Activated CD8-positive, alpha-beta memory T cell treated with anti-CD3 and anti-CD28 coated beads, Interleukin-2, amount 50 U/mL, for 4 hours (primary cell): ENCODE results near the gene PRR29.
"Not testable (repeated sequence)": the region's sequence is repeated elsewhere in the genome, so short reads cannot be mapped to it uniquely, and the experiment has no call there.

ENCODE experiments used
- DNase-seq: peaks from one replicate; pipeline ENCODE4 v3.0.0-alpha.2; 2020

Gene PRR29

GRCh38 chr17:63998721-63999679 is 849 bp downstream of the PRR29 start:
- DNase-seq, result no peak

- DNase-seq, result no peak
Observed at GRCh38 chr17:63999680-64000531, 1.8 kb downstream of the PRR29 start.

GRCh38 chr17:64001091-64001579 is 3.0 kb downstream of the PRR29 start:
- DNase-seq, result no peak

GRCh38 chr17:64001763-64002529 is 3.8 kb downstream of the PRR29 start:
- no peak for DNase-seq

- DNase-seq, result no peak
Observed at GRCh38 chr17:64002658-64003525, 4.7 kb downstream of the PRR29 start.

- no peak for DNase-seq
Observed at GRCh38 chr17:64003526-64004121, 5.5 kb downstream of the PRR29 start.

GRCh38 chr17:64004218-64004770 is 6.1 kb downstream of the PRR29 start:
- DNase-seq, result no peak

GRCh38 chr17:64004903-64005733 is 7.0 kb downstream of the PRR29 start:
- no peak for DNase-seq

GRCh38 chr17:64005734-64006167 is 7.6 kb downstream of the PRR29 start:
- DNase-seq, result no peak

- DNase-seq, result no peak
Observed at GRCh38 chr17:64006361-64007088, 8.4 kb downstream of the PRR29 start.

GRCh38 chr17:64007089-64007837 is 9.1 kb downstream of the PRR29 start:
- not testable (repeated sequence) for DNase-seq

- DNase-seq, result no peak
Observed at GRCh38 chr17:64007838-64008282, 9.7 kb downstream of the PRR29 start.

- no peak for DNase-seq
Observed at GRCh38 chr17:64008346-64008745, 10.2 kb downstream of the PRR29 start.

GRCh38 chr17:64008830-64009229 is 10.7 kb downstream of the PRR29 start:
- no peak for DNase-seq

GRCh38 chr17:64009571-64010402 is 11.6 kb downstream of the PRR29 start:
- no peak for DNase-seq

- DNase-seq, result no peak
Observed at GRCh38 chr17:64015447-64015846, 17.3 kb downstream of the PRR29 start.

- DNase-seq, result no peak
Observed at GRCh38 chr17:64016231-64016784, 18.2 kb downstream of the PRR29 start.
